Upper lobe of left lung (tissue), 6 donors: ENCODE measurements around the gene PDE4D. TPM values are rescaled to one million over a fixed set of nuclear protein-coding genes. Genes with fewer than 3 reads are reported as not detected.
"Not testable (repeated sequence)": the region's sequence is repeated elsewhere in the genome, so short reads cannot be mapped to it uniquely, and the experiment has no call there.

Experiments
- ATAC-seq, 2 donors: fragments of 200-7000 bp; cut with Tn5 transposase; one replicate each; pipeline ENCODE4 v1.9.1; 2022; ENCODE audit warnings: mild to moderate bottlenecking in 2 of 2, moderate library complexity in 2 of 2; ENCODE audit not compliant: low FRiP score in 2 of 2
- DNase-seq, 2 donors: peaks; one replicate each; pipeline ENCODE4 v3.0.0-alpha.2; 2019 to 2020
- H3K27ac ChIP-seq, 4 donors: fragments of 200-600 bp; sonication (generic); one replicate each; pipeline ENCODE4 v1.5.1; 2016 to 2019
- H3K27me3 ChIP-seq, 4 donors: fragments of 200-600 bp; sonication (generic); one replicate each; pipeline ENCODE4 v1.5.1; 2017 to 2019
- H3K36me3 ChIP-seq, 4 donors: fragments of 200-600 bp; sonication (generic); one replicate each; pipeline ENCODE4 v1.5.1; 2016 to 2019
- H3K4me1 ChIP-seq, 4 donors: fragments of 200-600 bp; sonication (generic); one replicate each; pipeline ENCODE4 v1.5.1; 2018 to 2019
- H3K4me3 ChIP-seq, 4 donors: fragments of 200-600 bp; sonication (generic); one replicate each; pipeline ENCODE4 v1.5.1; 2017 to 2019; ENCODE audit warnings: mild to moderate bottlenecking in 2 of 4, moderate library complexity in 1 of 4
- H3K9me3 ChIP-seq, 4 donors: fragments of 200-600 bp; sonication (generic); one replicate each; pipeline ENCODE4 v1.5.1; 2018 to 2019
- EP300 ChIP-seq, 4 donors: sonication (generic); formaldehyde crosslinking; IDR thresholded peaks; one replicate each; pipeline ENCODE4 v1.5.1; 2017; ENCODE audit warnings: antibody characterized with exemption in 4 of 4, control low read depth in 2 of 4
- POLR2A ChIP-seq, 4 donors: fragments of 450-650 bp; IDR thresholded peaks; one replicate each; pipeline ENCODE4 v1.5.1; 2016 to 2017; ENCODE audit warnings: antibody characterized with exemption in 4 of 4, mild to moderate bottlenecking in 2 of 4
- POLR2AphosphoS5 ChIP-seq, 2 donors: sonication (generic); formaldehyde crosslinking; IDR thresholded peaks; one replicate each; pipeline ENCODE4 v1.5.1; 2017; ENCODE audit warnings: antibody characterized with exemption in 2 of 2
- WGBS, 2 donors: methylation state at CpG; one replicate each; pipeline ENCODE4 v1.1.5; 2017 to 2018; 5-methylcytosine and 5-hydroxymethylcytosine counted together
- total RNA-seq, 6 donors: library from RNA; depleted of rRNA in 4 of 6; stranded (reverse); fragments of >200 nt in 4 of 6; gene quantifications; one replicate each; pipeline versions ENCODE4 v1.1.0 to v1.2.1, GENCODE V29; 2016 to 2021
- TF ChIP-seq, protein P1 (sequence below), 6 experiments: fragments of 450-650 bp in 4 of 6; fragments of 200-600 bp in 2 of 6; sonication (generic) in 2 of 6; IDR thresholded peaks; one replicate each; pipeline ENCODE4 v1.5.1; 2016 to 2019; ENCODE audit warnings: antibody characterized with exemption in 6 of 6
- donor health status: DM: no; HTN: no; CAD: no; lungs with moderate emphysema.
- donor health status: DM: no; HTN: yes; CAD: no; lungs with severe emphysema.

PDE4D gene
- total RNA-seq, 6 donors from 2014 or later, result 50.4 to 188 (median 84.0) TPM

DNA sequence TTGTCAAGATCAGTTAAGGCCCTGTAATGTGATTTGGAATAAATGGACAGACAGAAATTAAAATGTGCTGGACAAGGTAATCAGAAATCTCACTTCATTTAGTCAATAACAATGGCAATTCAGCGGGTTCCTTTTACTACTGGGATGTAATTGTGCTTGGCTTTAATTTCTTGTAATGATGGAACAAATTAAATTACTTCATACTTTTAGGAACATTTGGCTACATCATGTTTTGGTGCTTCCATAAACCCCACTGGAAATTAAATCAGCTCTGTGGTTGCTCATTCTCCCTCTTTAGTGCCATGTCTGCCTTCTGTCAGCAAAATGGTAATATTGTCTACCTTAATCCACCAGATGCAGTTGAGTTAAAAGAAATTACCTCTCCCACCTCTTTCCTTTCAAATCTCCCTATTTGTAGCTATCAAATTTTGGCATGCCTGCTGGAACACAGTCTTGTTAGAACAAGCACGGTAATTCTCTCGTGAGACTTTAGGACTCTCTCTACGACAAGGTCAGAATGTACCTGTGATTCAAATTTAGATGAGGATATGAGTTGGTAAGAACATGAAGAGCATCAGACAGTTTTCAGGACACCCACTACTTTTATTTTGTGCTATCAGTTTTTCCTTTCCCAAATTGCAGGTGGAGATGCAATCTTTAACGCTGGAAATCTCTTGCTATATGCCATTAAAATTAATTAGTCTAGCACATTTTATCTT, 834.4 kb downstream of the PDE4D start:
- no peaks in the 10 kb centered on the region for H3K4me1 ChIP-seq
- TF ChIP-seq, protein P1, sequence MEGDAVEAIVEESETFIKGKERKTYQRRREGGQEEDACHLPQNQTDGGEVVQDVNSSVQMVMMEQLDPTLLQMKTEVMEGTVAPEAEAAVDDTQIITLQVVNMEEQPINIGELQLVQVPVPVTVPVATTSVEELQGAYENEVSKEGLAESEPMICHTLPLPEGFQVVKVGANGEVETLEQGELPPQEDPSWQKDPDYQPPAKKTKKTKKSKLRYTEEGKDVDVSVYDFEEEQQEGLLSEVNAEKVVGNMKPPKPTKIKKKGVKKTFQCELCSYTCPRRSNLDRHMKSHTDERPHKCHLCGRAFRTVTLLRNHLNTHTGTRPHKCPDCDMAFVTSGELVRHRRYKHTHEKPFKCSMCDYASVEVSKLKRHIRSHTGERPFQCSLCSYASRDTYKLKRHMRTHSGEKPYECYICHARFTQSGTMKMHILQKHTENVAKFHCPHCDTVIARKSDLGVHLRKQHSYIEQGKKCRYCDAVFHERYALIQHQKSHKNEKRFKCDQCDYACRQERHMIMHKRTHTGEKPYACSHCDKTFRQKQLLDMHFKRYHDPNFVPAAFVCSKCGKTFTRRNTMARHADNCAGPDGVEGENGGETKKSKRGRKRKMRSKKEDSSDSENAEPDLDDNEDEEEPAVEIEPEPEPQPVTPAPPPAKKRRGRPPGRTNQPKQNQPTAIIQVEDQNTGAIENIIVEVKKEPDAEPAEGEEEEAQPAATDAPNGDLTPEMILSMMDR (IDR thresholded peaks at IDR 0.05), result no peak
- TF ChIP-seq POLR2A (IDR thresholded peaks at IDR 0.05) (no peak), POLR2AphosphoS5 (IDR thresholded peaks at IDR 0.05) (no peak), EP300 (IDR thresholded peaks at IDR 0.05) (no peak)
- no peak overlapping the region for H3K27ac ChIP-seq
- H3K36me3 ChIP-seq, result no peaks in the 10 kb centered on the region
- no peak for DNase-seq
- no peaks in the 10 kb centered on the region for H3K9me3 ChIP-seq
- 77 to 83% methylated on average over 5 of the region's 5 CpGs for WGBS, 2 donors
- H3K27me3 ChIP-seq, result no peaks in the 10 kb centered on the region
- no peak for ATAC-seq
- H3K4me3 ChIP-seq, result no peak overlapping the region

DNA sequence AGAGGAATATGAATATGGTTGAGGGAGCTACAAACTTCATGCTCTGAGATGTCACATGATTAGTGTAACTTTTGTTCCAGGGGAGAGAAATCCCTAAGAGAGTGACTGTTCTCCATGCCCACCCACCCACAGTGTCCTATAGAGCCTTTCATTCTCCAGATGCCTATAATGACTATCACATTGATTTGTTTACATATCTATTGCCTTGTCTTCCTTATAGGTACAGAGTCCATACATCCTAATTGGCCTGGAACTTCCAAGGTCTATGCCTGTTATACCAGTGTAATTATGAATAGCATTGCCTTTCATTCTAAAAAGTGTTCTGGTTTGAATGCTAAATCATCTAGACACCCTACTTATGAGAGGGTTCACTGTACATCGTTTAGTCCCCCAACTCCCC, 835.3 kb downstream of the PDE4D start:
- no peak for ATAC-seq
- Histone ChIP-seq H3K9me3 (no peaks in the 10 kb centered on the region), H3K36me3 (no peaks in the 10 kb centered on the region), H3K4me1 (no peaks in the 10 kb centered on the region), H3K27me3 (no peaks in the 10 kb centered on the region), H3K4me3 (no peak overlapping the region), H3K27ac (no peak overlapping the region)
- TF ChIP-seq POLR2AphosphoS5 (IDR thresholded peaks at IDR 0.05) (no peak), EP300 (IDR thresholded peaks at IDR 0.05) (no peak), POLR2A (IDR thresholded peaks at IDR 0.05) (no peak)
- TF ChIP-seq, protein P1 (IDR thresholded peaks at IDR 0.05), result no peak
- WGBS, 2 donors, result 95 to 100% methylated on average over 1 of the region's 1 CpG
- no peak for DNase-seq

DNA sequence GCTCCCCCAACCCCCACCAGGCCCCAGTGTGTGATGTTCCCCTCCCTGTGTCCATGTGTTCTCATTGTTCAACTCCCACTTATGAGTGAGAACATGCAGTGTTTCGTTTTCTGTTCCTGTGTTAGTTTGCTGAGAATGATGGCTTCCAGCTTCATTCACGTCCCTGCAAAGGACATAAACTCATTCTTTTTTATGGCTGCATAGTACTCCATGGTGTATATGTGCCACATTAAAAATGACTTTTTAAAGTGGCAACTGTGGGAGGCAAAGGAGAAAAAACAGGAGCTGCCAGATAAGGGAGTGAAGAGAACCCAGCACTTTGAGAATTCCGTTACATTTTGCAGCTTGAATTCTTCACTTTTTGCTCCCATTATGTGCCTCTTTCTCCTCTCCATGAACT, 836.9 kb downstream of the PDE4D start:
- not testable (repeated sequence) for H3K4me3 ChIP-seq, DNase-seq
- 90 to 94% methylated on average over 3 of the region's 3 CpGs for WGBS, 2 donors

DNA sequence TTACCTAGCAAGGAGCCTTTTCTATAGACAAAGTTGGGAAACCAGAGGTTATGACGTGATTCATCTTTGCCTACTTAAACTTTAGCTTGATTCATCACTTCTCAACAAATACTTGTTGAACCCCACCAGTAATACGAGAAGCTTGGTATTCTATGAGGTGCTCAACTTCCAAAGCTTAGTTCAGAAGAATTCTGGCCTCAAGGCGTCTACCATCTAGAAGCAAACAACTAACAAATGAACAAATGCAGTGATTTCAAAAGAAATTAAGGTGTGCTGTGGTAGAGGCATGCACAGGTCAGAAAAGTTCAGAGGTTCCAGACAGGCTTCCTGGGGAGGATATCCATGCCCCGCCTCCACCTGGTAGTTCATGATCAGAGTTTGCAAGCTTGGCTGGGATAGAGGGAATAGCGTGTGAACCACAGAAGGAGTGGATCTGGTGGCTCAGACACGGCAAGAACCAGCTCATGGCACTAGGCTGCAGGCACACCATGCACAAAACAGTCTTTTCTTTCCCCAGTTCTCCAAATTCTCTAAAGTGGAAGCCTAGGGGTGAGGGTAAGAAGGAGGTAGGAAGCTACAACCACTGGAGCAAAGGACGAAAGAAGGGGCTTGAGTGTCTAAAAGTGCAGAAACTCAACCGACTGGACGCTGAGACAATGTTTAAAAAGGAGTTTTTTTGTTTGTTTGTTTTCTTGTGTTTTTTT, 837.6 kb downstream of the PDE4D start:
- Histone ChIP-seq H3K9me3 (no peaks in the 10 kb centered on the region), H3K27ac (no peak overlapping the region), H3K4me3 (no peak overlapping the region), H3K4me1 (no peaks in the 10 kb centered on the region), H3K27me3 (no peaks in the 10 kb centered on the region), H3K36me3 (no peaks in the 10 kb centered on the region)
- ATAC-seq (no peak), DNase-seq (no peak)
- TF ChIP-seq, protein P1 (IDR thresholded peaks at IDR 0.05), result no peak
- TF ChIP-seq POLR2AphosphoS5 (IDR thresholded peaks at IDR 0.05), result no peak
- no peak for TF ChIP-seq POLR2A (IDR thresholded peaks at IDR 0.05)
- no peak for TF ChIP-seq EP300 (IDR thresholded peaks at IDR 0.05)
- 85 to 90% methylated on average over 9 of the region's 9 CpGs for WGBS, 2 donors

More for the DNA sequence above, 836.9 kb downstream of the PDE4D start:
- H3K27ac ChIP-seq, H3K4me1 ChIP-seq, ATAC-seq, H3K9me3 ChIP-seq, H3K27me3 ChIP-seq, H3K36me3 ChIP-seq: not testable (repeated sequence)

DNA sequence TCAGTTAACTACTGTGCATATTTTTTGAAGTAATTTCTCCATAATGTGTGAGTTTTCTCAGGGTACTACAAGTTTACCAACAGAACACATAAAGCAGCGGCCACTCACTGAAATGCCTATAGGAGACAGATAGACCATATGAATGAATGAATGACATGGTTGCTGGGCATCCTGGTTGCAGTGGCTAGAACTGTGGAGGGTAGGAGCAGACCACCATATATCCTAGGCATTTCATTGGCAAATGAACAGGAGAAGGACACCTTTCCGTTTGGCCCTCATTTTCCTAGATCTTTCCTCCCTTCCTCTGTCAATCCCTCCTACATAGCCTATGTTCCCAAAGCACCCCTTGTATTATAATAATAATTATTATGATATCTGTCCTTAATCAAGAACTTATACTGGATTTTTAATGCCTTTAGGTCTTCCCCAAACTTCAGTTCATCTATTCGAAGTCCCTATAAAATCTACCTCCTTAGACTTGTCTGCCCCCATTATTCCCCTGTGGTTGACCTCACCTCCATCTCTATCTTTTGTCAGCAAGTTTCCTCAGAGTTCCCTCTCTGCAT, 838.5 kb downstream of the PDE4D start:
- DNase-seq (no peak), ATAC-seq (no peak)
- Histone ChIP-seq H3K36me3 (no peaks in the 10 kb centered on the region), H3K9me3 (no peaks in the 10 kb centered on the region), H3K4me1 (no peaks in the 10 kb centered on the region), H3K4me3 (no peak overlapping the region), H3K27ac (no peak overlapping the region), H3K27me3 (no peaks in the 10 kb centered on the region)
- whole genome bisulfite sequencing, 2 donors, result 95 to 97% methylated on average over 3 of the region's 3 CpGs
- no peak for TF ChIP-seq POLR2AphosphoS5 (IDR thresholded peaks at IDR 0.05)
- no peak for TF ChIP-seq EP300 (IDR thresholded peaks at IDR 0.05)
- no peak for TF ChIP-seq POLR2A (IDR thresholded peaks at IDR 0.05)
- TF ChIP-seq, protein P1 (IDR thresholded peaks at IDR 0.05), result no peak
